GM23338 (cell line): Measurements from ENCODE around the gene FOXJ3.

Experiments
- CREB1 ChIP-seq: fragments of 250-450 bp; sonication (Bioruptor Pico); IDR thresholded peaks from 2 replicates; pipeline ENCODE4 v1.5.0; 2020; ENCODE audit warnings: low read depth, mild to moderate bottlenecking, moderate library complexity
- CTCF ChIP-seq, 2 experiments: fragments of 200-600 bp in 1 of 2; sonication (generic) in 1 of 2; conservative IDR thresholded peaks; 2 replicates each; pipeline versions ENCODE4 v1.5.1 to v1.6.1; 2016 to 2017; ENCODE audit warnings: antibody characterized with exemption in 2 of 2, low read depth in 2 of 2, mild to moderate bottlenecking in 2 of 2, moderate library complexity in 1 of 2
- ETS1 ChIP-seq: IDR thresholded peaks from 2 replicates; pipeline ENCODE4 v1.6.1; 2016; ENCODE audit warnings: antibody characterized with exemption
- EZH2 ChIP-seq: fragments of 200-600 bp; sonication (generic); IDR thresholded peaks from one replicate; pipeline ENCODE4 v1.8.0; 2017; ENCODE audit warnings: antibody characterized with exemption, mild to moderate bottlenecking, low read depth; ENCODE audit not compliant: unreplicated experiment
- EZH2phosphoT487 ChIP-seq: fragments of 200-600 bp; sonication (generic); IDR thresholded peaks from one replicate; pipeline ENCODE4 v1.8.1; 2018; ENCODE audit warnings: antibody characterized with exemption; ENCODE audit not compliant: unreplicated experiment
- JUNB ChIP-seq: IDR thresholded peaks from one replicate; pipeline ENCODE4 v1.6.1; 2016; ENCODE audit warnings: antibody characterized with exemption; ENCODE audit not compliant: unreplicated experiment
- NANOG ChIP-seq: IDR thresholded peaks from 2 replicates; pipeline ENCODE4 v1.6.1; 2016; ENCODE audit warnings: antibody characterized with exemption, borderline replicate concordance
- POLR2AphosphoS5 ChIP-seq: IDR thresholded peaks from 2 replicates; pipeline ENCODE4 v1.6.1; 2016; ENCODE audit warnings: antibody characterized with exemption, low read depth
- REST ChIP-seq: IDR thresholded peaks from one replicate; pipeline ENCODE4 v1.6.1; 2018; ENCODE audit warnings: antibody characterized with exemption; ENCODE audit not compliant: unreplicated experiment
- ZNF331 ChIP-seq: fragments of 250-450 bp; sonication (Bioruptor Pico); IDR thresholded peaks from 2 replicates; pipeline ENCODE4 v1.5.0; 2020; ENCODE audit warnings: low read depth, mild to moderate bottlenecking, moderate library complexity

- TF ChIP-seq CTCF (conservative IDR thresholded peaks at IDR 0.05; ENCODE audit: low read depth in 2 of 2) (no peak), REST (no peak), EZH2phosphoT487 (no peak), EZH2 (no peak), POLR2AphosphoS5 (no peak), CREB1 (CRISPR knock-in tag) (no peak), JUNB (no peak), NANOG (no peak), ETS1 (no peak), ZNF331 (CRISPR knock-in tag) (no peak)
Measured at GRCh38 chr1:42158189-42158588, 176.8 kb downstream of the FOXJ3 start.
